HCT116 (cell line): ENCODE data around the gene FDCSP. TPM values are rescaled to one million over a fixed set of nuclear protein-coding genes. Genes with fewer than 3 reads are reported as not detected.

Source experiments
- ATAC-seq: fragments of 200-7000 bp; cut with Tn5 transposase; 2 replicates; pipeline ENCODE4 v1.9.1; 2020; ENCODE audit warnings: mild to moderate bottlenecking, moderate library complexity
- BruUV-seq: library from RNA; stranded (reverse); fragments of 400-500 nt; replicated peaks from 2 replicates; lab custom pipeline; 2021; lab: Mats Ljungman, UMichigan
- CTCF ChIA-PET: fragments of 300-600 bp; sonication (Branson Sonifier 250); formaldehyde crosslinking; loops from one replicate; lab custom pipeline; 2021; ENCODE audit warnings: antibody characterized with exemption; lab: Charles Lee
- POLR2A ChIA-PET: fragments of 300-600, 350-600 bp; sonication (Branson Sonifier 250); formaldehyde crosslinking; loops from one replicate; lab custom pipeline; 2021; ENCODE audit warnings: antibody characterized with exemption; lab: Charles Lee
- RAD21 ChIA-PET, 2 experiments: fragments of 300-600 bp; sonication (Branson Sonifier 250); formaldehyde crosslinking; loops; one replicate each; lab custom pipeline; 2023; ENCODE audit warnings: low total read pairs in 2 of 2; ENCODE audit not compliant: uncharacterized antibody in 2 of 2, unreplicated experiment in 2 of 2, low non-redundant PET in 1 of 2; lab: Charles Lee
- DNase-seq: peaks from one replicate; pipeline ENCODE4 v3.0.0-alpha.2; 2010; ENCODE audit warnings: low read depth, low spot score
- H2AFZ ChIP-seq: fragments of 200-600 bp; shearing (Covaris generic), sonication (generic); 2 replicates; pipeline ENCODE4 v1.6.1; 2017; ENCODE audit warnings: low read depth, mixed run types, mixed read lengths, antibody characterized with exemption, low read length; ENCODE audit not compliant: poor library complexity, severe bottlenecking
- H3K27ac ChIP-seq: 2 replicates; pipeline ENCODE4 v1.5.1; 2012; ENCODE audit warnings: low read depth, low read length
- H3K27me3 ChIP-seq: fragments of 200-600 bp; sonication (generic); 2 replicates; pipeline ENCODE4 v1.6.1; 2016; ENCODE audit warnings: mixed run types, low read length, mixed read lengths; ENCODE audit not compliant: insufficient read depth
- H3K36me3 ChIP-seq, 2 experiments: fragments of 200-500 bp in 1 of 2; fragments of 200-600 bp in 1 of 2; sonication (Bioruptor generic) in 1 of 2; sonication (generic) in 1 of 2; 2 replicates each; pipeline versions ENCODE4 v1.5.1 to v1.6.1; 2014 to 2016; ENCODE audit warnings: low read length in 2 of 2, inconsistent platforms in 1 of 2, mixed read lengths in 1 of 2, mixed run types in 1 of 2; ENCODE audit not compliant: insufficient read depth in 2 of 2, control insufficient read depth in 1 of 2
- H3K4me1 ChIP-seq, 2 experiments: fragments of 200-600 bp in 1 of 2; sonication (generic) in 1 of 2; 2 replicates each; pipeline versions ENCODE4 v1.5.1 to v1.6.1; 2012 to 2017; ENCODE audit warnings: low read length in 2 of 2, inconsistent platforms in 1 of 2, mild to moderate bottlenecking in 1 of 2, mixed read lengths in 1 of 2, mixed run types in 1 of 2, moderate library complexity in 1 of 2; ENCODE audit not compliant: insufficient read depth in 2 of 2, control insufficient read depth in 1 of 2
- H3K4me2 ChIP-seq: fragments of 200-600 bp; sonication (generic); 2 replicates; pipeline ENCODE4 v1.6.1; 2017; ENCODE audit warnings: mixed run types, low read length, mixed read lengths
- H3K4me3 ChIP-seq, 2 experiments: fragments of 200-600 bp in 1 of 2; sonication (generic) in 1 of 2; replicated peaks in 1 of 2; 2 replicates each; pipeline ENCODE4 v1.5.1; 2011 to 2016; ENCODE audit warnings: low read length in 2 of 2, control low read depth in 1 of 2, low read depth in 1 of 2, mild to moderate bottlenecking in 1 of 2, mixed read lengths in 1 of 2, mixed run types in 1 of 2
- H3K79me2 ChIP-seq: fragments of 200-600 bp; sonication (generic); 2 replicates; pipeline ENCODE4 v1.6.1; 2017; ENCODE audit warnings: mild to moderate bottlenecking, mixed run types, low read length, moderate library complexity, mixed read lengths; ENCODE audit not compliant: insufficient read depth
- H3K9ac ChIP-seq: fragments of 200-600 bp; sonication (generic); 2 replicates; pipeline ENCODE4 v1.6.1; 2016; ENCODE audit warnings: low read length, mixed read lengths
- H3K9me2 ChIP-seq: fragments of 200-600 bp; sonication (generic), shearing (Covaris generic); 2 replicates; pipeline ENCODE4 v1.6.1; 2017; ENCODE audit warnings: mixed run types, mild to moderate bottlenecking, moderate library complexity; ENCODE audit not compliant: insufficient read depth
- H3K9me3 ChIP-seq, 2 experiments: fragments of 200-500 bp in 1 of 2; fragments of 200-600 bp in 1 of 2; sonication (Bioruptor generic) in 1 of 2; sonication (generic) in 1 of 2; 2 replicates each; pipeline ENCODE4 v1.6.1; 2014 to 2017; ENCODE audit warnings: low read length in 2 of 2, mixed read lengths in 2 of 2, inconsistent platforms in 1 of 2, low read depth in 1 of 2, mild to moderate bottlenecking in 1 of 2, mixed run types in 1 of 2, moderate library complexity in 1 of 2; ENCODE audit not compliant: control insufficient read depth in 1 of 2, insufficient read depth in 1 of 2
- H4K20me1 ChIP-seq: fragments of 200-600 bp; sonication (generic), shearing (Covaris generic); 2 replicates; pipeline ENCODE4 v1.6.1; 2017; ENCODE audit warnings: mixed run types, mild to moderate bottlenecking, moderate library complexity; ENCODE audit not compliant: insufficient read depth
- CEBPB ChIP-seq: IDR thresholded peaks from 2 replicates; pipeline ENCODE4 v1.6.1; 2012; ENCODE audit warnings: low read depth
- CTCF ChIP-seq, 3 experiments: fragments of 200-600 bp in 1 of 3; sonication (generic) in 1 of 3; IDR thresholded peaks in 2 of 3; conservative IDR thresholded peaks in 1 of 3; 2 replicates each; pipeline ENCODE4 v1.5.1; 2012 to 2017; ENCODE audit warnings: low read depth in 2 of 3, low read length in 2 of 3, antibody characterized with exemption in 1 of 3, borderline replicate concordance in 1 of 3, control low read depth in 1 of 3, mild to moderate bottlenecking in 1 of 3, mixed read lengths in 1 of 3, mixed run types in 1 of 3, moderate library complexity in 1 of 3; ENCODE audit not compliant: insufficient read depth in 1 of 3
- EGR1 ChIP-seq: IDR thresholded peaks from 2 replicates; pipeline ENCODE4 v1.6.1; 2012; ENCODE audit warnings: low read depth
- ELF1 ChIP-seq: IDR thresholded peaks from 2 replicates; pipeline ENCODE4 v1.6.1; 2012; ENCODE audit warnings: low read depth, borderline replicate concordance
- EZH2 ChIP-seq: fragments of 200-600 bp; sonication (generic); IDR thresholded peaks from 2 replicates; pipeline ENCODE4 v1.6.1; 2017; ENCODE audit warnings: antibody characterized with exemption, mixed run types
- EZH2phosphoT487 ChIP-seq: fragments of 200-600 bp; IDR thresholded peaks from 2 replicates; pipeline ENCODE4 v1.6.1; 2018; ENCODE audit warnings: antibody characterized with exemption, borderline replicate concordance
- FOSL1 ChIP-seq: IDR thresholded peaks from 2 replicates; pipeline ENCODE4 v1.6.1; 2012; ENCODE audit warnings: low read depth
- JUND ChIP-seq: IDR thresholded peaks from 2 replicates; pipeline ENCODE4 v1.6.1; 2012
- RAD21 ChIP-seq: IDR thresholded peaks from 2 replicates; pipeline ENCODE4 v1.6.1; 2012; ENCODE audit warnings: low read depth, mild to moderate bottlenecking
- SIN3A ChIP-seq: IDR thresholded peaks from 2 replicates; pipeline ENCODE4 v1.6.1; 2012; ENCODE audit warnings: low read depth
- SRF ChIP-seq: IDR thresholded peaks from 2 replicates; pipeline ENCODE4 v1.6.1; 2012; ENCODE audit warnings: low read depth
- TCF7L2 ChIP-seq: IDR thresholded peaks from 2 replicates; pipeline ENCODE4 v1.7.0; 2011; ENCODE audit warnings: borderline replicate concordance, inconsistent platforms; ENCODE audit not compliant: insufficient read depth, insufficient read length; ENCODE audit errors: extremely low read depth
- intact Hi-C: fragments of 100-400 bp; cut with micrococcal nuclease; formaldehyde crosslinking; loops from 2 replicates; pipeline ENCODE4 v1.10.0; 2022
- total RNA-seq: library from RNA; stranded (reverse); gene quantifications from one replicate; pipeline ENCODE4 v1.2.1, GENCODE V29; 2021; ENCODE audit not compliant: unreplicated experiment

The FDCSP gene
- total RNA-seq, 1 experiment from 2014 or later, result not detected

GRCh38 chr4:70181864-70182263, 44.1 kb upstream of the FDCSP start (continued):
- TF ChIP-seq JUND, result no peak
- TF ChIP-seq EZH2phosphoT487, result no peak
- no peak for TF ChIP-seq EGR1

GRCh38 chr4:70182517-70183167, 43.3 kb upstream of the FDCSP start:
- DNase-seq, result no peak
- no peaks in the 10 kb centered on the region for H3K27me3 ChIP-seq
- BruUV-seq, result no TSS peak
- TF ChIP-seq ELF1, result no peak
- TF ChIP-seq SIN3A, result no peak
- TF ChIP-seq JUND, result no peak
- TF ChIP-seq CEBPB, result no peak
- no peak for TF ChIP-seq EGR1
- no peak for TF ChIP-seq TCF7L2
- no peak for TF ChIP-seq SRF
- TF ChIP-seq RAD21, result no peak
- no peak for TF ChIP-seq EZH2
- TF ChIP-seq CTCF (IDR thresholded peaks at IDR 0.05 in 2 of 3, conservative IDR thresholded peaks at IDR 0.05 in 1 of 3; ENCODE audit: borderline replicate concordance in 1 of 3, insufficient read depth in 1 of 3, low read depth in 2 of 3, low read length in 2 of 3), result no peak
- TF ChIP-seq FOSL1, result no peak
- no peak overlapping the region for H3K4me2 ChIP-seq
- H3K27ac ChIP-seq, result no peak overlapping the region
- H3K9ac ChIP-seq, result no peak overlapping the region
- no peaks in the 10 kb centered on the region for H3K36me3 ChIP-seq
- H3K9me2 ChIP-seq, result no peaks in the 10 kb centered on the region
- intact Hi-C loops, result loop anchor here (1.0 to 10.0 kb wide), 4 partner anchors 286 to 492 kb away; no protein-coding TSS in a partner anchor
- RAD21 ChIA-PET, result interaction anchor here (1.1 to 1.3 kb wide), 3 partner anchors 11 to 493 kb away, joined by 3 to 4 read pairs (median 3); no protein-coding TSS in a partner anchor
- H3K4me1 ChIP-seq, result no peaks in the 10 kb centered on the region
- H2AFZ ChIP-seq, result no peak overlapping the region
- no peak for ATAC-seq
- no peaks in the 10 kb centered on the region for H3K79me2 ChIP-seq
- no peaks in the 10 kb centered on the region for H4K20me1 ChIP-seq
- H3K4me3 ChIP-seq, result no peak overlapping the region
- POLR2A ChIA-PET, result no interaction called here
- CTCF ChIA-PET, result interaction anchor here (1.2 to 1.9 kb wide), 4 partner anchors 12 to 376 kb away, joined by 6 to 9 read pairs (median 8); no protein-coding TSS in a partner anchor
- H3K9me3 ChIP-seq, result no peaks in the 10 kb centered on the region
